ENCODE data around the gene HIVEP3. TPM values are rescaled to one million over a fixed set of nuclear protein-coding genes. Genes with fewer than 3 reads are reported as not detected.
A peak's percentile ranks its signal among the peaks of the same experiment; 100 is the strongest.

The HIVEP3 gene
- total and polyA plus RNA-seq, 4 donors = 7.0 to 14.7 (median 8.8) TPM

DNA sequence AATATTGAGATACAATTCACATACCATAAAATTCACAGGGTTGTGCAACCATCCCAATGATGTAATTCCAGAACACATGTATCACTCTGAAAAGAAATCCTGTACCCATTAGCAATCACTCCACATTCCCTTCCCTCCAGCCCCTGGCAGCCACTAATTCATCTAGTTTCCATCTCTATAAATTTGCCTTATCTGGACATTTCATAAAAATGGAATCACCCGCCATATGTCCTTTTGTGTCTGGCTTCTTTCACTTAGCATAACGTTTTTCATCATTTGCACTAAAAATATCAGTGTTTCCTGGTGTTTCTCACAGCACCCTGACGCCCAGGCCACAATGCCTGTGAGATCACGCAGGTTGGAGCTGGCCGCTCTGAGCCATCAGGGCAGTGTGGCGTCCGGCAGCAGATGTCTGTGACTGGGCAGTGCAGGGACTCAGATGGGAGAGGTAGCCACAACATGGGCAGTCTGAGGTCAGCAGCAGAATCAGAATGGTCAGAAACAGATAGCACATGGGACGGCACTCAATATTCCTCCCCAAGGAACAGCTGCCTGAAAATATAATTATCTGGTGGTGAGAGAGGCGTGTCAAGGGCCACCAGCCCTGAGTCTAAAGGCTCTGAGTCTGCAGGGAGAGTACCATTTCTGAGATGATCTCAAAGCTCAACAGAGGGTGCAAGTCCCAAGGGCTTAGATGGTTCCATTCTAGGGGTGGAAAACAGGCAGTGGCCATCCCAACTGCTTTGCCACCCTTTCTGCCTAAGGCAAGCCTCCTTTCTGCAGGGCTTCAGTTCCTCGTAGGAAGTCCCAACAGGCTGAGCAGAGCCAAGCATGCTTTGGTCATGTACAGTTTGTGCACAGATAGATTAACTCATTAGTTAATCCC, 304.8 kb downstream of the HIVEP3 start:
- no peak overlapping the region for H3K27ac ChIP-seq (ENCODE audit: low read depth in 1 of 2, low read length in 1 of 2)
- H3K4me1 ChIP-seq (ENCODE audit: control insufficient read depth in 5 of 5, insufficient read depth in 5 of 5, low read length in 5 of 5) = peaks cover 0 to 14% (median 12%) of the 10 kb centered on the region in 5 donors
- peak in 2 of 3 donors; percentile 68 to 78 for DNase-seq
- 86 to 90% methylated on average over 10 of the region's 10 CpGs for WGBS, 2 donors
- no peak for ATAC-seq (ENCODE audit: insufficient read depth, low FRiP score)
- TF ChIP-seq, protein P1, sequence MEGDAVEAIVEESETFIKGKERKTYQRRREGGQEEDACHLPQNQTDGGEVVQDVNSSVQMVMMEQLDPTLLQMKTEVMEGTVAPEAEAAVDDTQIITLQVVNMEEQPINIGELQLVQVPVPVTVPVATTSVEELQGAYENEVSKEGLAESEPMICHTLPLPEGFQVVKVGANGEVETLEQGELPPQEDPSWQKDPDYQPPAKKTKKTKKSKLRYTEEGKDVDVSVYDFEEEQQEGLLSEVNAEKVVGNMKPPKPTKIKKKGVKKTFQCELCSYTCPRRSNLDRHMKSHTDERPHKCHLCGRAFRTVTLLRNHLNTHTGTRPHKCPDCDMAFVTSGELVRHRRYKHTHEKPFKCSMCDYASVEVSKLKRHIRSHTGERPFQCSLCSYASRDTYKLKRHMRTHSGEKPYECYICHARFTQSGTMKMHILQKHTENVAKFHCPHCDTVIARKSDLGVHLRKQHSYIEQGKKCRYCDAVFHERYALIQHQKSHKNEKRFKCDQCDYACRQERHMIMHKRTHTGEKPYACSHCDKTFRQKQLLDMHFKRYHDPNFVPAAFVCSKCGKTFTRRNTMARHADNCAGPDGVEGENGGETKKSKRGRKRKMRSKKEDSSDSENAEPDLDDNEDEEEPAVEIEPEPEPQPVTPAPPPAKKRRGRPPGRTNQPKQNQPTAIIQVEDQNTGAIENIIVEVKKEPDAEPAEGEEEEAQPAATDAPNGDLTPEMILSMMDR (IDR thresholded peaks at IDR 0.05; ENCODE audit: control extremely low read depth, extremely low read depth) = no peak
- no peak overlapping the region for H3K9ac ChIP-seq (ENCODE audit: insufficient read depth in 1 of 2, low read length in 2 of 2)
- no peaks in the 10 kb centered on the region for H3K36me3 ChIP-seq (ENCODE audit: control insufficient read depth in 4 of 4, insufficient read depth in 4 of 4, low read length in 4 of 4)
- H3K27me3 ChIP-seq (ENCODE audit: control insufficient read depth in 3 of 3, insufficient read depth in 3 of 3, low read length in 2 of 3) = no peaks in the 10 kb centered on the region
- no peak overlapping the region for H3K4me3 ChIP-seq
- no peaks in the 10 kb centered on the region for H3K9me3 ChIP-seq (ENCODE audit: control insufficient read depth in 4 of 4, insufficient read depth in 3 of 4, low read length in 3 of 4)

DNA sequence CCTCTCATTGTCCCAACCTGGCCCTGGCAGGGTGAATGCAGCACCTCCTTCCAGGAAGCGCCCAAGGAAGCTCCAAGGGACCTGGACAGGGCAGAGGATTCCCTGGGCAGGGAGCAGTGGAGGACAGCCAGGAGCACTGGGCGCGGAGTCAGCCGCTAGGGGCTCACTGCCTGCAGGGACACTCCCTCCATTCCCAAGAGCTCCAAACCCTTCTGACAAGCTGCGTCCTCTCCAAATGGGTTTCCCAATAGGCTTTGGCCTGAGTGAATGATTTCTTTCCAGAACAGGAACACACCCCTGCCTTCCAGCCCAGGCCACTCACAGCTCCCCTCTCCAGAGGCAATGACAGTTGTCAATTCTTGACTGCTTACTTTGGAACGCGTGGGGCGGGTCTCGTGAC, 305.8 kb downstream of the HIVEP3 start:
- no peaks in the 10 kb centered on the region for H3K9me3 ChIP-seq (ENCODE audit: control insufficient read depth in 4 of 4, insufficient read depth in 3 of 4, low read length in 3 of 4)
- no peak overlapping the region for H3K4me3 ChIP-seq
- DNase-seq (peak in 2 of 3 donors; percentile 44 to 69), ATAC-seq (ENCODE audit: insufficient read depth, low FRiP score) (peak; percentile 22)
- no peak overlapping the region for H3K9ac ChIP-seq (ENCODE audit: insufficient read depth in 1 of 2, low read length in 2 of 2)
- no peaks in the 10 kb centered on the region for H3K36me3 ChIP-seq (ENCODE audit: control insufficient read depth in 4 of 4, insufficient read depth in 4 of 4, low read length in 4 of 4)
- TF ChIP-seq, protein P1 (IDR thresholded peaks at IDR 0.05; ENCODE audit: control extremely low read depth, extremely low read depth) = no peak
- WGBS, 2 donors = 70 to 85% methylated on average over 9 of the region's 9 CpGs
- no peak overlapping the region for H3K27ac ChIP-seq (ENCODE audit: low read depth in 1 of 2, low read length in 1 of 2)
- H3K27me3 ChIP-seq (ENCODE audit: control insufficient read depth in 3 of 3, insufficient read depth in 3 of 3, low read length in 2 of 3) = no peaks in the 10 kb centered on the region
- H3K4me1 ChIP-seq (ENCODE audit: control insufficient read depth in 5 of 5, insufficient read depth in 5 of 5, low read length in 5 of 5) = peaks cover 0 to 16% (median 4%) of the 10 kb centered on the region in 5 donors

DNA sequence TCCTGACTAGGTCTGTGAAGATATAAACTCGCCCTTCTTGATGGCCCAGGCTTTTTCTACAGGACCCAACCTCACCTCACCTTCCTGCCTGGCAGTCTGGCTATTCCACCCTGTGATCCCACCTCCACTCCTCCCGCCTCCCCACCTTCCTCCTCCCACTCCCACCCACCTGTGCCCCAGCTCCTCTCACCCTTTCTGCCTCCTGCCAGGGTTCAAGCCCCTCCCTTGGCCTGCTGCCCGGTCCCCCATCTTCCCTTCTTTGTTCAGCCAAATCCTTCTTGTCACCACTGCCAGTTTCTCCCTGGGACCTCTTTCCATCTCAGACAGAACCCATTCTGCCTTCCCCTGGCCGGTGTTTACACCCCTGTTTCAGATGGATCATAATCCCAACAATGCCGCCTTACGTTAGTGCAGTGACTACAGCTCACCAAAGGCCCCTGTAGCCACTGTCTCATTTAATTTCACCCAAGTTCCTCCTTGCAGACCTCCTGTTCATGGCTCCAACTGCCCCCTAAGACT, 306.7 kb downstream of the HIVEP3 start:
- H3K9me3 ChIP-seq (ENCODE audit: control insufficient read depth in 4 of 4, insufficient read depth in 3 of 4, low read length in 3 of 4) = no peaks in the 10 kb centered on the region
- no peak overlapping the region for H3K9ac ChIP-seq (ENCODE audit: insufficient read depth in 1 of 2, low read length in 2 of 2)
- H3K36me3 ChIP-seq (ENCODE audit: control insufficient read depth in 4 of 4, insufficient read depth in 4 of 4, low read length in 4 of 4) = no peaks in the 10 kb centered on the region
- ATAC-seq (ENCODE audit: insufficient read depth, low FRiP score) = no peak
- no peak for DNase-seq
- no peaks in the 10 kb centered on the region for H3K27me3 ChIP-seq (ENCODE audit: control insufficient read depth in 3 of 3, insufficient read depth in 3 of 3, low read length in 2 of 3)
- H3K27ac ChIP-seq (ENCODE audit: low read depth in 1 of 2, low read length in 1 of 2) = no peak overlapping the region
- TF ChIP-seq, protein P1 (IDR thresholded peaks at IDR 0.05; ENCODE audit: control extremely low read depth, extremely low read depth) = no peak
- no peak overlapping the region for H3K4me3 ChIP-seq
- peaks cover 0 to 10% (median 0%) of the 10 kb centered on the region in 5 donors for H3K4me1 ChIP-seq (ENCODE audit: control insufficient read depth in 5 of 5, insufficient read depth in 5 of 5, low read length in 5 of 5)
- 92 to 98% methylated on average over 6 of the region's 6 CpGs for WGBS, 2 donors
